HPDE6-E6E7 (cell line): ENCODE data around the gene CLDN9.

Source experiments
- DNase-seq: peaks from one replicate; pipeline ENCODE4 v3.0.0; 2011; ENCODE audit warnings: missing footprints; ENCODE audit errors: extremely low spot score

CLDN9 gene

GRCh38 chr16:3019594-3020246 lies 7.0 kb downstream of the CLDN9 start:
- no peak for DNase-seq

- DNase-seq: no peak
These were observed 7.5 kb downstream of the CLDN9 start, which contains the start of gene TNFRSF12A for GRCh38 chr16:3020247-3020603. Gene TNFRSF12A, plus strand, starts transcription at chr16:3020368. Its CDS starts 30 bp downstream, at chr16:3020398.

- DNase-seq: no peak
These were observed 8.1 kb downstream of the CLDN9 start for GRCh38 chr16:3020604-3021448.

- peak; percentile 76 for DNase-seq
These were observed 8.9 kb downstream of the CLDN9 start for GRCh38 chr16:3021449-3022207.

GRCh38 chr16:3022208-3022683 lies 9.5 kb downstream of the CLDN9 start:
- DNase-seq: peak; percentile 84

- no peak for DNase-seq
These were observed 10.1 kb downstream of the CLDN9 start for GRCh38 chr16:3022684-3023414.

GRCh38 chr16:3023415-3023668 lies 10.6 kb downstream of the CLDN9 start:
- DNase-seq: no peak

- DNase-seq: peak; percentile 79
These were observed 11.2 kb downstream of the CLDN9 start, which contains the start of the genes HCFC1R1 and THOC6 for GRCh38 chr16:3023669-3024478. Gene HCFC1R1, minus strand, starts transcription at chr16:3023942. Its CDS starts 1 bp downstream, at chr16:3023941. Gene THOC6, plus strand, starts transcription at chr16:3024035. Its CDS starts 292 bp downstream, at chr16:3024327.

GRCh38 chr16:3025032-3026002 lies 12.6 kb downstream of the CLDN9 start:
- DNase-seq: no peak

- no peak for DNase-seq
These were observed 13.3 kb downstream of the CLDN9 start for GRCh38 chr16:3026003-3026378.

- DNase-seq: no peak
These were observed 14.1 kb downstream of the CLDN9 start for GRCh38 chr16:3026609-3027488.

GRCh38 chr16:3027489-3027795 lies 14.7 kb downstream of the CLDN9 start:
- DNase-seq: no peak

GRCh38 chr16:3027983-3028715 lies 15.4 kb downstream of the CLDN9 start:
- DNase-seq: peak; percentile 87

GRCh38 chr16:3028716-3029319 lies 16.1 kb downstream of the CLDN9 start:
- no peak for DNase-seq

GRCh38 chr16:3029491-3030221 lies 16.9 kb downstream of the CLDN9 start:
- no peak for DNase-seq

- DNase-seq: no peak
These were observed 17.8 kb downstream of the CLDN9 start for GRCh38 chr16:3030222-3031212.
